ENCODE measurements around the gene LAMA2.
"Not testable (repeated sequence)": the region's sequence is repeated elsewhere in the genome, so short reads cannot be mapped to it uniquely, and the experiment has no call there.

LAMA2 gene

GRCh38 chr6:129008591-129008990 is 125.7 kb downstream of the LAMA2 start:
- no peak for DNase-seq

DNA sequence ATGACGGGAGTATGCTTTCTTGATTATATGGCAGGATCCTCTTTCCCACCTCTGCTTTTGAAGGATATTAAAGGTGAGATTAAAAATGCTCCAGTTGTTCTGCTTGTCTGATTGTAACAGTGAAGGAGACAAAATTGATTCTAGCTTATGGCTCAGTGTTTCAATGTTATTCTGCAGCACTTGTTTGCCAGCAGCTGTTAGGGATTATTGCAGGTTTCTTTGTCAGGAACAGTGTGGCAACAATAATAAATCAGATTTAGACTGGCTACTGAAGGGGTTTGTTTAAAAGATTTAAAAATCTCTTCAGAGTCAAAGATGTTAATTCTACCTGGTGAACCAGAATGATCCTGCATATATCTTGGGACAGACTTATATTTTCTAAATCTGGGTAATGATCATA is 126.9 kb downstream of the LAMA2 start:
- DNase-seq = no peak

- DNase-seq = no peak
Observed at GRCh38 chr6:129014302-129014701, 131.4 kb downstream of the LAMA2 start.

GRCh38 chr6:129015721-129016120 is 132.8 kb downstream of the LAMA2 start:
- DNase-seq = no peak

GRCh38 chr6:129016844-129017243 is 133.9 kb downstream of the LAMA2 start:
- DNase-seq = no peak

DNA sequence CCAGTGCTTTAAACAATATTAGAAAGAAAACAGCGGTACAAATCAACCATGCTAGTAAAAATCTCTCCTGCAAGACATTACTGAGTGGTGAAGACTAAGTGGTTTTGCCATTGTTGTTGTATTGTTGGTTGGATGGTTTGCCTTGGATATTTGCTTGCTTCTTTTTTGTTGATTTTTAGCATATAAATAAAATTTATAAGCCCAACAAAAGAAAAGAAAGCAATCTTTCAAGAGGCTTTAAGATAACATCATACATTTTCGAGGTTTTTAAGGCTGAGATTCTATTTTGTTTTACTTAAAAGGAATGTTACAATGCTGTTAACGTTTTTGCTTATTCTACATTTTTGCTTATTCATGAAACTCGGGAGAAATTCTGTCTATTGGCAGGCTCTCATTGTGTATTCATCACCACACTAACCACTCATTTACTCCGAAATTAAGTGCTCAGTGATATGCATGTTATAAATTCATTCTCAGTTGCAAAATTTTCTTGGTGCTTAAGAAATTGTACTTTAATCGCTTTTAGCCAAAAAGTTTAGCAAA is 139.1 kb downstream of the LAMA2 start:
- DNase-seq = no peak

- no peak for DNase-seq
Observed at GRCh38 chr6:129026601-129027000, 143.7 kb downstream of the LAMA2 start.

GRCh38 chr6:129029778-129030177 is 146.8 kb downstream of the LAMA2 start:
- no peak for DNase-seq

DNA sequence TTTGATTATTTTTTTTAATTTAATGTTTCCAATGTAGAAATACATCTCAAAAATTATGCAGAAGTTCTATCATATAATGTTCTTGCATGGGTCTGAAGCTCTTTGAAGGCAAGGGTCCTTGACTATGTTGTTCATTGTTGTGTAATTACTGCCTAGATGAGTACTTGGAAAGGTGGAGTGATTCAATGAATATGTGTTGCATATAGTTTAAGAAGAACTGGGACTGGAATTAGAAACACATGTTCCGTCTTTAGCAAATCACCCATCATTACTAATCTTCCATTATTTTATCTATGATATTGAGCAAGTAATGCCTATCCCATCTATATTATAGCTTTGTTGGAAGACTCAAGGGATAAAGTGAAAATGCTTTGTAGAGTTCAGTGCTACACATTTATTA is 147.3 kb downstream of the LAMA2 start:
- no peak for DNase-seq

DNA sequence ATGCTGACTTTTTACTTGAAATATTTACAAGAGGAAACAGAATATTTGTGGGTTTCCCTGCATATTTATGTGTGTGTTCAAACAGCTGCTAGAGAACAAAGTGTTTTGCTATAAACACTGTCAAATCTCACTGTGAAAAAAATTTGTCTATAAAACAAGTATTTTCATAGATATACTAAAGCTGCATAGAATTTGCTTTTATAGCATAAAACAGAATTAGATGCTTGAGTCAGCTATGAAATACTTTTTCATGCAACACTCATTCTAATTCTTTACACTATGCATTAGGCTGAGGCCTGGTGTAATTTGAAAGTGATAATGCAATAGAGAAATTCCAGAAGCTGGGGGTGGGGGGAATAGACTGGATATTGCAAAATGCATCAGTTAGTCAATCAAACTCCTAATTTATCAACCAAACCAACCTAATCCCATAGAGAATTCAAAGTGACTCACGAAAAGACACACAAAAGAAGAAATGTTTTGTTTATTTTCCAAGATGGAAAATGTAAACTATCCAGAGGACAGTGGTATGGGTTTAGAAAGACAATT is 148.2 kb downstream of the LAMA2 start:
- no peak for DNase-seq

DNA sequence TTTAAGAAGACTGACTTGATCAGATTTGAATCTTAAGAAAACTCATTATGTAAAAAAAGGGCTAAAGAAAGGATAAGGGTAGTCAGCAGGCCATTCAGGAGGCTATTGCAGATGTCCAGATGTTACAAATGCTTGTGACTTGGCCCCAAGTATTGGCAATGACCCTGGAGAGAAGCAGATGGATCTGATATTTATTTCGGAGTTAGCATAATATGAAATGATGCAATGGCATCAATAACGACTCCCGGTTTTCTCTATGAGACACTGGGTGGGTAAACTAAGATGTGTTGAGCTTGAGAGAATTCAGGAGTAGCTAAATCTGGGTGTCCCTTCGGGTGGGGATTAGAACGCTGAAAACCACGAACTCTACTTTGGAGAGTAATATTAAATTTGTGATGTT is 149.7 kb downstream of the LAMA2 start:
- DNase-seq = no peak

- DNase-seq = no peak
Observed at GRCh38 chr6:129033180-129033579, 150.2 kb downstream of the LAMA2 start.

GRCh38 chr6:129033581-129033980 is 150.6 kb downstream of the LAMA2 start:
- no peak for DNase-seq

- no peak for DNase-seq
Observed at GRCh38 chr6:129041563-129041962, 158.6 kb downstream of the LAMA2 start.

DNA sequence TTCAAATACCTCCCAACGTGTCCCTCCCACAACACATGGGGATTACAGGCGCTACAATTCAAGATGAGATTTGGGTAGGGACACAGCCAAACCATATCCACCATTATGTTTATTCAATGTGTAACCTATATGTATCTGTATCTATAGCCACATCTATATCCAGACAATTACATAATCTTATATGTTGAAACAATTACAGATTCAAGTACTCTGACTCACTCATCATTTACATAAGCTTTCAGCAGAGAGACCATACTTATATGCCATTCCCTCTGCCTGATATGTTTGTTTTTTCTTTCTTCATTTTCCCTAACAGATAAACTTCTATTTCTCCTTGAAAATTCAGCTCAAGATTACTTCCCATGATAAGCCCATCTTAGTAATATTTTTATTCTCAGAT is 163.6 kb downstream of the LAMA2 start:
- DNase-seq = no peak

- no peak for DNase-seq
Observed at GRCh38 chr6:129047834-129048233, 164.9 kb downstream of the LAMA2 start.

- DNase-seq = no peak
Observed at GRCh38 chr6:129050086-129050485, 167.1 kb downstream of the LAMA2 start.

- DNase-seq = not testable (repeated sequence)
Observed at GRCh38 chr6:129053143-129053542, 170.2 kb downstream of the LAMA2 start.

DNA sequence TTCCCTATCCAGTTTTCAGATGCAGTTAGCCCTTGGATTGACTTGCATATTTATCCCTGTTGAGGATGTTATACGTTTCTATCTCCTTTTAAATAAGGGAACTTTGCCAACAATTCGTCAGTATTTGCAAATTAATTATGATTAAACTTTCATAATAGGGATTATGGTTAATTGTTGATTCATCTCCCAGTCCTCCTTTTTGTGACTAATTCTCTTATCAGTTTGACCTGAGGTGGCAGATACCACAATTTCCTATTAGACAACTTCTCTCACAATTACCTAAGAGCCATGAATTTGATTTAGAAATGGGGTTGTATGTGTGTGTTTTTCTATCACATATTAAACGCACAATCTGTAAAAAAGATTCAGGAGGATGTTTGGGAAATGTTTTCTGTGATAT is 172.9 kb downstream of the LAMA2 start:
- no peak for DNase-seq

DNA sequence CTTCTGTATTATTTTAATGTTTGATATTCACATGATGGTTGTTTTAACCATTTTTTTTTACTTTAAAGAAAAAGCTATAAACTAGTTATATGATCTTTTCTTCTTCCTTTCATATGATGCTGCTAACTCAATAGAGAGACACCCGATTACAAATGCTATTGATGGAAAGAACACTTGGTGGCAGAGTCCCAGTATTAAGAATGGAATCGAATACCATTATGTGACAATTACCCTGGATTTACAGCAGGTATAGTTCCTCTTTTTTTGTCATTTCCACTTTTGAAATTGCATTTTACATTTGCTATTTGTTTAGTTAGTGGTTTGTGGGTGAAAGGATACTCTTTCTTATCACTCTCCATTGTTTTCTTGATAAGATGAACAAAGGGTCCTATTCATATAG is 176.7 kb downstream of the LAMA2 start:
- DNase-seq = no peak

DNA sequence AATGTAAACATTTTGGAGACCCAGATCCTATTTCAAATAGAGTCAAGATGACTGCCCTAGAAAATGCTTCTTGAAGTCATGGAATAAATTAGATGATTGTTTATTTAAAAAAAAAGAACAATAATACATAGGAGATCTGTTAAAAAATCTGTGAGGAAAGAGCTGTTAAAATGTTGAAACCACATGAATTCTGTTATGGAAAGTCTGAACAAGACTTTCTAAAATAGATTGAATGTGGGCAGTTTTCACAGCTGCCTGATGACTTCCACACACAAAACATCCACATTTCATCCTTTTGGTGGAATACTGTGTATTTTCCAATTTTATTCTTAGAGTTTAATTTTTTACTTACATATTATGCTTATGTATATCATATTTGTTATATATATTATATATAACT is 186.1 kb downstream of the LAMA2 start:
- DNase-seq = no peak

- DNase-seq = no peak
Observed at GRCh38 chr6:129073051-129073450, 190.1 kb downstream of the LAMA2 start.

GRCh38 chr6:129073691-129074395 is 190.9 kb downstream of the LAMA2 start:
- no peak for DNase-seq

GRCh38 chr6:129084406-129084805 is 201.5 kb downstream of the LAMA2 start:
- no peak for DNase-seq

- DNase-seq = not testable (repeated sequence)
Observed at GRCh38 chr6:129088481-129088880, 205.5 kb downstream of the LAMA2 start.
